Measurements from ENCODE around the gene MYO6. TPM values are rescaled to one million over a fixed set of nuclear protein-coding genes. Genes with fewer than 3 reads are reported as not detected.

Gene MYO6
- polyA plus RNA-seq, 1 donor (not counting 4 experiments of a cell fraction or from before 2014, with no cell fraction given): 24.5 TPM

DNA sequence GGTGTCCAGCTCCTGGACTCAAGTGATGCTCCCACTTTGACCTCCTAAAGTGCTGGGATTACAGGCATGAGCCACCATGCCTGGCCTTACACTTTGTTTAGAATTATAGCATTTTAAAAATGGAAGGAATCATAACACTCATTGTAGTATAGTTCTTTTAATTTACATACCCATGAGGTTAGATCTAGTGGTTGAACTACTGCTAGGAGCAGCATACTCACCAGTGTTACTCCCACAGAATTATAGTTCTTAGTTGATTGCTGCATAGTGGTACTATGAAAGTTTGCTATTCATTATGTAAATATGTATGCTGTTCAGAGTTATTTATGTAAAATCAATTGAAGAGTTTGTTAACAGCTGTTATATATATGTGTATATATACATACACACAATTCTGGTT is 85.4 kb downstream of the MYO6 start:
- no peak for DNase-seq (ENCODE audit: low read depth, low spot score)
- Histone ChIP-seq H2AFZ (ENCODE audit: control insufficient read depth, low read length) (no peak overlapping the region), H3K27ac (ENCODE audit: control insufficient read depth, insufficient read depth, low read length) (no peak overlapping the region), H3K9ac (ENCODE audit: control insufficient read depth, extremely low read depth, insufficient read depth, low read length) (no peak overlapping the region), H4K20me1 (ENCODE audit: control insufficient read depth, extremely low read depth, insufficient read depth, low read length) (no peaks in the 10 kb centered on the region), H3K4me2 (ENCODE audit: control insufficient read depth, extremely low read depth, insufficient read depth, low read depth, low read length) (no peak overlapping the region), H3K79me2 (ENCODE audit: control insufficient read depth, insufficient read depth, low read length) (no peaks in the 10 kb centered on the region), H3K9me1 (ENCODE audit: control insufficient read depth, extremely low read depth, insufficient read depth, low read length) (no peaks in the 10 kb centered on the region), H3K27me3 (ENCODE audit: control insufficient read depth, extremely low read depth, insufficient read depth, low read length) (no peaks in the 10 kb centered on the region), H3K4me3 (ENCODE audit: control insufficient read depth in 2 of 3, extremely low read depth in 1 of 3, insufficient read depth in 2 of 3, low read depth in 1 of 3, low read length in 3 of 3) (no peak overlapping the region), H3K4me1 (ENCODE audit: control insufficient read depth, extremely low read depth, insufficient read depth, low read length) (peaks cover 24% of the 10 kb centered on the region), H3K36me3 (ENCODE audit: control insufficient read depth in 2 of 2, extremely low read depth in 1 of 2, insufficient read depth in 2 of 2, low read length in 2 of 2) (peaks cover 3 to 12% of the 10 kb centered on the region in 2 experiments), H3K9me3 (ENCODE audit: control insufficient read depth, low read depth, low read length) (no peaks in the 10 kb centered on the region)
- TF ChIP-seq, protein P1, sequence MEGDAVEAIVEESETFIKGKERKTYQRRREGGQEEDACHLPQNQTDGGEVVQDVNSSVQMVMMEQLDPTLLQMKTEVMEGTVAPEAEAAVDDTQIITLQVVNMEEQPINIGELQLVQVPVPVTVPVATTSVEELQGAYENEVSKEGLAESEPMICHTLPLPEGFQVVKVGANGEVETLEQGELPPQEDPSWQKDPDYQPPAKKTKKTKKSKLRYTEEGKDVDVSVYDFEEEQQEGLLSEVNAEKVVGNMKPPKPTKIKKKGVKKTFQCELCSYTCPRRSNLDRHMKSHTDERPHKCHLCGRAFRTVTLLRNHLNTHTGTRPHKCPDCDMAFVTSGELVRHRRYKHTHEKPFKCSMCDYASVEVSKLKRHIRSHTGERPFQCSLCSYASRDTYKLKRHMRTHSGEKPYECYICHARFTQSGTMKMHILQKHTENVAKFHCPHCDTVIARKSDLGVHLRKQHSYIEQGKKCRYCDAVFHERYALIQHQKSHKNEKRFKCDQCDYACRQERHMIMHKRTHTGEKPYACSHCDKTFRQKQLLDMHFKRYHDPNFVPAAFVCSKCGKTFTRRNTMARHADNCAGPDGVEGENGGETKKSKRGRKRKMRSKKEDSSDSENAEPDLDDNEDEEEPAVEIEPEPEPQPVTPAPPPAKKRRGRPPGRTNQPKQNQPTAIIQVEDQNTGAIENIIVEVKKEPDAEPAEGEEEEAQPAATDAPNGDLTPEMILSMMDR (optimal IDR thresholded peaks at IDR 0.05 in 1 of 3, IDR thresholded peaks at IDR 0.05 in 1 of 3, conservative IDR thresholded peaks at IDR 0.05 in 1 of 3; ENCODE audit: extremely low read depth in 1 of 3, insufficient read depth in 2 of 3, low read length in 3 of 3): no peak
- no peak for TF ChIP-seq EZH2 (IDR thresholded peaks at IDR 0.05; ENCODE audit: low read length)
- dilution Hi-C loops (cut with MboI; ENCODE audit: extremely low pct_ligation_motif_present, low sequenced_read_pairs): no loop called here
- FAIRE-seq: no peak

DNA sequence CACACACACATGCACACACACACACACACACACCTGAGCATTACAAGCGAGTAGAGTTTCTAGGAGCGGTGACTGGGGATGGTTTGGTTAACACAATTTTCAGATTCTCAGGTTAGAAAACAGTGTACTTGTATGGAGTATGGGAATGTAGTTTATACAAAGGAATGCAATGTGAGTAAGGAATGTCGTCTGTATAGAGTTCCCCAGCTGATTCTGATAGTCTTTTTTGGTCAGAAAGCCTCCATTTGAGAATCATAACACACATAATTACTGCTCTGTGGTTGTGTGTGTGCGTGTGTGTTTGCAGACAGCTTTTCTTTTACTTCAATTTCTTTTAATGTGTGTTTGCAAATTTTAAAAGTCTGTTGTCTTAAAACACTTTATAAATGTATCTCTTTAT is 93.2 kb downstream of the MYO6 start:
- dilution Hi-C loops (cut with MboI; ENCODE audit: extremely low pct_ligation_motif_present, low sequenced_read_pairs): no loop called here
- no peak overlapping the region for H3K9ac ChIP-seq (ENCODE audit: control insufficient read depth, extremely low read depth, insufficient read depth, low read length)
- FAIRE-seq (no peak), DNase-seq (ENCODE audit: low read depth, low spot score) (no peak)
- H3K9me1 ChIP-seq (ENCODE audit: control insufficient read depth, extremely low read depth, insufficient read depth, low read length): no peaks in the 10 kb centered on the region
- TF ChIP-seq EZH2 (IDR thresholded peaks at IDR 0.05; ENCODE audit: low read length): no peak
- TF ChIP-seq, protein P1 (optimal IDR thresholded peaks at IDR 0.05 in 1 of 3, IDR thresholded peaks at IDR 0.05 in 1 of 3, conservative IDR thresholded peaks at IDR 0.05 in 1 of 3; ENCODE audit: extremely low read depth in 1 of 3, insufficient read depth in 2 of 3, low read length in 3 of 3): no peak
- H3K79me2 ChIP-seq (ENCODE audit: control insufficient read depth, insufficient read depth, low read length): no peaks in the 10 kb centered on the region
- no peak overlapping the region for H2AFZ ChIP-seq (ENCODE audit: control insufficient read depth, low read length)
- H3K4me1 ChIP-seq (ENCODE audit: control insufficient read depth, extremely low read depth, insufficient read depth, low read length): no peaks in the 10 kb centered on the region
- no peaks in the 10 kb centered on the region for H3K9me3 ChIP-seq (ENCODE audit: control insufficient read depth, low read depth, low read length)
- H3K27ac ChIP-seq (ENCODE audit: control insufficient read depth, insufficient read depth, low read length): no peak overlapping the region
- H3K36me3 ChIP-seq (ENCODE audit: control insufficient read depth in 2 of 2, extremely low read depth in 1 of 2, insufficient read depth in 2 of 2, low read length in 2 of 2): peaks cover 3 to 6% of the 10 kb centered on the region in 2 experiments
- H3K27me3 ChIP-seq (ENCODE audit: control insufficient read depth, extremely low read depth, insufficient read depth, low read length): no peaks in the 10 kb centered on the region
- H3K4me2 ChIP-seq (ENCODE audit: control insufficient read depth, extremely low read depth, insufficient read depth, low read depth, low read length): no peak overlapping the region
- no peaks in the 10 kb centered on the region for H4K20me1 ChIP-seq (ENCODE audit: control insufficient read depth, extremely low read depth, insufficient read depth, low read length)
- H3K4me3 ChIP-seq (ENCODE audit: control insufficient read depth in 2 of 3, extremely low read depth in 1 of 3, insufficient read depth in 2 of 3, low read depth in 1 of 3, low read length in 3 of 3): no peak overlapping the region
